A549 treated with Hydrocortisone at 1 μM for 4 hours (cell line): Measurements from ENCODE around the gene FAM163B. TPM values are rescaled to one million over a fixed set of nuclear protein-coding genes. Genes with fewer than 3 reads are reported as not detected.

ENCODE experiments used
- total RNA-seq: library from RNA; stranded (reverse); fragments of 200-300 nt; extraction: Qiagen RNA extraction; gene quantifications from 5 replicates; pipeline ENCODE4 v1.2.3, GENCODE V29; 2022

The FAM163B gene
- not detected in 5 replicates for total RNA-seq

DNA sequence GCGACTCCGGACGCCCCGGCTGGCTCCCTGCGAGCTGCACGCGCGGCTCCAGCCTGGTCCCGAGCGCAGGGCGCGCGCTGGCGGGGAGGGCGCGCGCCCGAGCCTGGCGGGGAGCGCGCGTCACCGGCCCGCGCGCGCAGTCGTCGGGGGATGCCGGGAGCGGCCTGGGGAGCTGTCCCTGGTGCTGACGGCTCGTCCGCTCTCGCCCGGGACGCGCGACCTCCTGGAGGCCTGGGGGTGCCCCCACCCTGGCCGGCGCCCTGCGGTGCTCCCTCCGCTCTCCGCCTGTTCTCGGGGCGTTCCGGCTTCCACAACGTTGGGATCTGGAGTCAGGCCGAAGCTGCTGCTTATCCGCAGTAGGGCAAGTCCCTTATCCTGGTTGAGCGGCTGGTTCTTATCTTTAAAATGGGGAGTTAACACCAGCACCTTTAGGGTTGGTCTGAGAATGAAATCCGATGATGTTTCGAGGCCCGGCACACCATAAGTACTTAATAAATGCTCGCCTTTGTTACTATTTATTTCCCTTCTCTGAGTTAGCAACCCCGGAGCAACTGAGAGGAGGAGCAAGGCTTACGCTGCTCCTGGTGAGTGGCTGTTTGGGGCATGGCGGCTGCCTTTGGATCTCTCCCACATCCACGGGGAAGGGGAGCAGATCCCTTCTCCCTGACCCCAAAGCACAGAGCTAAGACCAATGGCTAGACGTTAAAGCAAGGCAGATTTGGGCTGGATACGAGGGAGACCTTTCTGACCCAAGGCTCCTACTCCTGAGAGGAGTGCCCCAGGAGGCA lies at the start of gene FAM163B:
Gene FAM163B, minus strand, starts transcription at position 79 of the 788 bp plus-strand sequence. CDS start 29,166 bp downstream, outside the sequence.

DNA sequence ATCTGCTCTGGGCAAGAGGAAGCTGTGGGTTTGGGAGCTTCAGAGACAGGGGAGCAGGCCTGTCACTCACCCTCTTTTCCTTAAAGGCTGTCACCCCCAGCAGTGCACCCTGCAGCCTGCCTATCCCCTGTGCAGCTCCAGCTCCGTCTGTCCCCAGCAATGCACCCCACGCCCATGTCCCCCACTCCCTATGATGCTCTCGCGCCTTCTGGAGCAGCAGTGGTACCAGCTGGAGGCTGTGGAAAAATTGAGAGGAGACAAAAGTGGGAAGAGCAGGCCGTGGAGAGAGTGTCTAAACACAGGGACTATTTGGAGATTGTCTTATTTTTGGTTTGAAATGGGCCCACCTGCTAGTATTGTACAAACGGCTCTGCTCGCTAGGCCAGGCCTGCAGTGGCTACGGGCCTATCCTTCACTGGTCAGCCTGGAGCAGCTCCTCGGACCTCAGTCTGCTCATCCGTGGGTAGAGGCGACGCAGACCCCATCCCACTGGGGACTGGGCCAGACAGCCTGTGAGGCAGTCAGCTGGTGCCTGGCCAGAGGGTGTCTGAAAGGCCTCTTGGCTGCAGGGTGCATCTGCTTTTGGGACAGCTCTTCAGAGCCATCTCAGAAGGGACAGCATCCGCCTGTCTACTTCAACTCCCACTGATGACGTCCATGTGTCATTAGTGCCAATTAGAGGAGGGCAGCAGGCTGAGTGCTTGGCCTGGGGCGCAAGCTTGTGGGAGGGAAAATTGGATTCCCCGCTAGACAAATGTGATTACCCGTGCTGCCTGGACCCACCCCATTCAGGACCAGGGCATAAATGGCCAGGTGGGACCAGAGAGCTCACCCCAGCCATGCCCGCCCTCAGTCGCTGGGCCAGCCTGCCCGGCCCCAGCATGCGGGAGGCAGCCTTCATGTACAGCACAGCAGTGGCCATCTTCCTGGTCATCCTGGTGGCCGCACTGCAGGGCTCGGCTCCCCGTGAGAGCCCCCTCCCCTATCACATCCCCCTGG lies 26.6 kb upstream of the FAM163B start, which contains the start of gene DBH:
Gene DBH, plus strand, starts transcription at position 831 of the 999 bp plus-strand sequence. Its CDS starts 9 bp downstream, at position 840.

DNA sequence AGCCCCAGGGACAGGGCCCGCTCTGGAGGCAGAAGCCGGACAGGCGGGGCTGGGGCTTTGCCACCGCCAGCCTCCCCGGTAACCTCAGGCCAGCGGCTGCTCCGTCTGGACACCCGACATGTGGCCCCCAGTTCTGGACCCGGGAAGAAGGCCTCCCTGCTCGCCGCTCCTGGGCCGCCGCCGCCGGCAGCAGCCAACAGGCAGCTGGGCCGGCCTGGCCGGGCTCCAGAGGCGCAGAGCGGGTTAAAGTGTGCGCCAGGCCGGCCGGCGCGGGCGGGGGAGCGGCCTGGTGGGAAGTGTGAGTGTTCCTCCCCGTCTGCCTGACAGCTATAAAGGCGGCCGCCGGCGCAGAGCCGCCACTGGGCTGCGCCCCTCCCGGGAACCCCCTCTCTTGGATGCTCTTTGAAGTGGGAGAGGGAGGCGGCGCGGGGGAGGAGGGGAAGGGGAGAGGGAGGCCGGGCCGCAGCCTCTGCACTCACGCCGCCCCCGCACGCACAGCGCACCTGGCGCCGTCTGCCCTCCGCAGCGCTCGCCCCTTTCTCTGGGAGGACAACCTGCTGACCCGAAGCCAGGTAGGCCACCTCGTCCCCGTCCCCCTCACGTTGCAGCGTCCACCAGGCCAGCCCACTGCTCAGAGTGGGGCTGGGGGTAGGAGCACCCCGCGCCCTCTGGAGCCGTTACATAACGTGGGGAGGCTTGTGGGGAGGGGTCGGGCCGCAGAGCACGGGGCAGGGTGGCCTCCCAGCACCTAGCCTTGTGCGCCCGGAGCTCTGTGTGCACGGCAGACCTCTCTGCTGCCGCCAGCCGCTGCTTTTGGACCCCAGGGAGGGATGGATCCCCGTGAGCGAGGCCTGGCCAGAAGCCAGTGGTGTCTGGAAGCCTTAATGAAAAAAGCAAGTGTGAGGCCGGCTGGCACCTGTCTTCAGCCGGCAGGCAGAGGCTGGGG lies 74.6 kb downstream of the FAM163B start, which contains the start of gene ADAMTSL2:
Gene ADAMTSL2, plus strand, starts transcription at position 359 of the 946 bp plus-strand sequence. CDS start 2,009 bp downstream, outside the sequence.

Other genes starting within 250 kb of the FAM163B start
- 193 to 208 TPM (median 196 TPM) in 5 replicates for gene SURF4, start 233.3 kb downstream of the FAM163B start, total RNA-seq
- 0.53 to 1.2 TPM (median 0.81 TPM) in 5 replicates for gene STKLD1, start 233.0 kb downstream of the FAM163B start, total RNA-seq
- gene REXO4, start 191.4 kb downstream of the FAM163B start, total RNA-seq = 32.4 to 36.5 TPM (median 32.9 TPM) in 5 replicates
- gene ADAMTS13, start 187.0 kb downstream of the FAM163B start, total RNA-seq = 0.51 to 0.73 TPM (median 0.56 TPM) in 5 replicates
- gene CACFD1, start 149.4 kb downstream of the FAM163B start, total RNA-seq = 3.9 to 5.2 TPM (median 4.4 TPM) in 5 replicates
- gene SLC2A6, start 130.3 kb downstream of the FAM163B start, total RNA-seq = 16.7 to 23.1 TPM (median 19.9 TPM) in 5 replicates
- not detected in 5 replicates for gene MYMK, start 84.4 kb downstream of the FAM163B start, total RNA-seq
- not detected in 5 replicates for gene ADAMTSL2, start 74.7 kb downstream of the FAM163B start, total RNA-seq
- not detected in 5 replicates for gene DBH, start 27.0 kb upstream of the FAM163B start, total RNA-seq
- gene SARDH, start 129.0 kb upstream of the FAM163B start, total RNA-seq = 0.07 to 0.16 TPM (median 0.15 TPM) in 4 of 5 replicates, not detected in the other